ENCODE results near the gene BCL2L1.
A peak's percentile ranks its signal among the peaks of the same experiment; 100 is the strongest.

BCL2L1 gene

DNA sequence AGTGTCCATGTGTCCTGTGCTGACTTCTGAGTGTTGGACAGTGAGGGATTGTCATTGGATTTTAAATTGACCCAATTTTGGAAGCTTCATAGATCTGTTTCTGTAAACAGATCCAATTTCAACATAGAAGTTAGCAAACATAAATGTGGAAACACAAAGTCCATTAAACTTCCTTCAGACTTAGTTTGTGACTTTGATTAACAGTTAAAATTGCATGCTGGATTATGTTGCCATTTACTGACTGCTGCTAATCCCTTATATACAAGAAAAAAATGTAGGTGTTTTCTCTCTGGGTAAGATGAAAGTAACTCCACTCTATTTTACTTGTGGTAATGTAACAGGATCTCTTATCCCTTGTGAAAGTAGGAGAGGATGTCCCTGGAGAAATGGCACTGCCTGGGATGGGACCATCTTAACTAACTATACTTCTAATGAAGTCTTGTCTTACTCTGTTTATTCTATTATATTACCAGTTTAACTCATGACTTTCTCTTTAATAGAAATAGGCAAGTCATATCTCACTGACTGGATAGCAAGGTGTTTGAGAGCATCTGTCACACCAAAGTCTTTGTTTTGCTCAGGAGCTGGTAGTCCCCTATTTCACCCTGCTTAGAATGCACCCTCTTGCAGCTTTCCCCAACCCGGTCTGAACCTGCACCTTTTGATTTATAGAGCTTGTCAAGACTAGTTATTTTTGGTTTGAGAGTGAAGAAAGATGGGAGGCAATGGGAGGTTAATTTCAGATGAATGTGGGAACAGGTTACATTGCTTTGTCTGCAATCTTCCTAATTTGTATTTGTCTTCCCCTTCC lies 23.6 kb upstream of the BCL2L1 start:
- no peak for DNase-seq (ENCODE audit: low read depth)
- TF ChIP-seq, protein P1, sequence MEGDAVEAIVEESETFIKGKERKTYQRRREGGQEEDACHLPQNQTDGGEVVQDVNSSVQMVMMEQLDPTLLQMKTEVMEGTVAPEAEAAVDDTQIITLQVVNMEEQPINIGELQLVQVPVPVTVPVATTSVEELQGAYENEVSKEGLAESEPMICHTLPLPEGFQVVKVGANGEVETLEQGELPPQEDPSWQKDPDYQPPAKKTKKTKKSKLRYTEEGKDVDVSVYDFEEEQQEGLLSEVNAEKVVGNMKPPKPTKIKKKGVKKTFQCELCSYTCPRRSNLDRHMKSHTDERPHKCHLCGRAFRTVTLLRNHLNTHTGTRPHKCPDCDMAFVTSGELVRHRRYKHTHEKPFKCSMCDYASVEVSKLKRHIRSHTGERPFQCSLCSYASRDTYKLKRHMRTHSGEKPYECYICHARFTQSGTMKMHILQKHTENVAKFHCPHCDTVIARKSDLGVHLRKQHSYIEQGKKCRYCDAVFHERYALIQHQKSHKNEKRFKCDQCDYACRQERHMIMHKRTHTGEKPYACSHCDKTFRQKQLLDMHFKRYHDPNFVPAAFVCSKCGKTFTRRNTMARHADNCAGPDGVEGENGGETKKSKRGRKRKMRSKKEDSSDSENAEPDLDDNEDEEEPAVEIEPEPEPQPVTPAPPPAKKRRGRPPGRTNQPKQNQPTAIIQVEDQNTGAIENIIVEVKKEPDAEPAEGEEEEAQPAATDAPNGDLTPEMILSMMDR (conservative IDR thresholded peaks at IDR 0.05; ENCODE audit: low read length): no peak
- no peak overlapping the region for H3K4me3 ChIP-seq (ENCODE audit: low read length)

DNA sequence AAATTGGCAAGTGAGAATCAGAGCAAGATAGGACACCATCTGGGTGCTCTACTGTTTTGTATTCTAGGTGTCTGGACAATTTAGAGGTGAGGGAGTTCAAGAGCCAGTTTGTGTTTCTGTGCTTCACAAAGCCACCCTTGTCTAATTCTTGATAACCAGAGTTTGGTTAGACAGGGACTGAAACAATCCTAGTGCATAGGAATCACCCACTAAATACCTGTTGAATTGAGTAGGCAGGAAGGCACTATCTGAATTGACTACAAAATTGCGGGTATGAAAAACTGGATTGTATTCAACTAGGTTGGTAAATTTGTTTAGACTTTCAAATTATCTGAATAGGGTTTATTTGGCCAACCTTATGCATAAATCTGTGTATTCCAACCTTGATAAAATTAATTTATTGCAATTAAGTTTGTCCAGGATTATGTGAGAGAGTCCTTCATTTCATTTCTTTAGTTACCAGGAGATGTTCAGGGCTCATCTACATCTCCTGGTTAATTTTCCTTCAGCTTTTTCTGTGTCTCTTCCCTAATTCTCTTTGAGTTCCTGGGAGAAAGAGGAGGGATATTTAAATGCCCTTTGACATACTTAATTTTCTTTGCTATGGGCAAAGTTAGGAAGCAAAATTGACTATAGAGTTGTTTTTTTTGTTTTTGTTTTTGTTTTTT lies 18.1 kb upstream of the BCL2L1 start:
- no peak for DNase-seq (ENCODE audit: low read depth)
- TF ChIP-seq, protein P1 (conservative IDR thresholded peaks at IDR 0.05; ENCODE audit: low read length): no peak
- peak overlapping the region; percentile 95 for H3K4me3 ChIP-seq (ENCODE audit: low read length)

DNA sequence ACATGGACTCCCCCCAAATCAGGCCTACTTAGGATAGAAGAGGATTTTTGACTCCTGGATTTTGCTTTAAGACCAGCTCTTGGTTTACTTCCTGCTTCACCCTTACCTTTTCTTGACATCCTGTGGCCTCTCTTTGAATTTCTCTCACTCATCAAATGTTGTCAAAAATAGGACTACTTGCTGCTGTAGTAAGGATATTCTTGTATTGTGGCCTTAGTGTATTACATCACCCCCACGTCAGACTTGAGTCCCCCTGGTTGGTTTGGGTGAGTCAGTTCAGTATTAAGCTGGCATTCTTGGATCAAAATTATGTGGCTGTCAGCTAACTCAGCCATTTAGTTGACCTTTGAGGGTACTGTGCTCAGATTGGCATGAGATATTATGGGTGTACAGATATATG lies 17.5 kb upstream of the BCL2L1 start:
- TF ChIP-seq, protein P1 (conservative IDR thresholded peaks at IDR 0.05; ENCODE audit: low read length): no peak
- peak overlapping the region; percentile 95 for H3K4me3 ChIP-seq (ENCODE audit: low read length)
- DNase-seq (ENCODE audit: low read depth): peak; percentile 54

DNA sequence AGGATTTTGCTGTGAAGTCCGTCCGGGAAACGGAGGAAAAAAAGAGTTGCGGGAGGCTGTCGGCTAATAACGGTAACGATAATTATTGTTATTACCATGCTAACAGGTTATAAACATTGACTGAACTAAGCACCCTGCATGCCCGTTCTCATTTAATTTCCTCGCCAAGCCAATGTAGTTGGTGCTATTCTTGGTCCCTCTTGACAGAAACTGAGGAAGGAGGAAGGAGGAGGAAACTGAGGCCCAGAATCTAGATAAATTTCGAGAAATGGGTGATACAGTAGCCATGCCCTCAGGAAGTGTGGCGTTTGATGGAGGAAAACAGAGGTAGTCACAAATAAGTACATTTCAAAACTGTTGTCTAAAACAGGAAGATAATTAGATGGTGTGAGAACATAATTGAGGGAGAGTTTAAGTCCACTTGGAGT lies 16.9 kb upstream of the BCL2L1 start:
- H3K4me3 ChIP-seq (ENCODE audit: low read length): peak overlapping the region; percentile 95
- no peak for DNase-seq (ENCODE audit: low read depth)
- TF ChIP-seq, protein P1 (conservative IDR thresholded peaks at IDR 0.05; ENCODE audit: low read length): no peak

DNA sequence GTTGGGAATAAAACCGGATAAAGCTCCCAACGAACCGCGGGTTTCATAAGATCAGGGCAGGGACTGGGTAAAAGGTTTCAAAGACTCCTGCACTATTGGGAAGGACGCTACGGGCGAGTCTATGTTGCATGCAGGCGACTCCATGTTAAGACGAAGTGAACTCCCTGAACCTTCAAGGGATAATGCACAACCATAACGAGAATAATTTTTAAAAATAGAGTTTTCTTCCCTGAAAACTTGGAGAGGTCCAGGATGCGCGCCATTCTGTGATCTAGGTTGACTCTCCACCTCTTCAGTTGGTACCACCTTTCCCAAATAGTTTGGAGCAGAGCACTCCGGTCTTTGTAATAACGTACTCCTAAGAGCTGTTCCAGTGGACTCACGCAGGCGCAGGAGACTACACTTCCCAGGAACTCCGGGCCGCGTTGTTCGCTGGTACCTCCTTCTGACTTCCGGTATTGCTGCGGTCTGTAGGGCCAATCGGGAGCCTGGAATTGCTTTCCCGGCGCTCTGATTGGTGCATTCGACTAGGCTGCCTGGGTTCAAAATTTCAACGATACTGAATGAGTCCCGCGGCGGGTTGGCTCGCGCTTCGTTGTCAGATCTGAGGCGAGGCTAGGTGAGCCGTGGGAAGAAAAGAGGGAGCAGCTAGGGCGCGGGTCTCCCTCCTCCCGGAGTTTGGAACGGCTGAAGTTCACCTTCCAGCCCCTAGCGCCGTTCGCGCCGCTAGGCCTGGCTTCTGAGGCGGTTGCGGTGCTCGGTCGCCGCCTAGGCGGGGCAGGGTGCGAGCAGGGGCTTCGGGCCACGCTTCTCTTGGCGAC lies 16.3 kb upstream of the BCL2L1 start, which contains the start of gene TPX2:
Gene TPX2 (plus strand): TSS at position 562 of the 821 bp plus-strand sequence. CDS start 18,187 bp downstream, outside the sequence.
- peak; percentile 96 for DNase-seq (ENCODE audit: low read depth)
- TF ChIP-seq, protein P1 (conservative IDR thresholded peaks at IDR 0.05; ENCODE audit: low read length): 0 out of 2 replicates have a peak, but pooled peaks have one; percentile 5
- H3K4me3 ChIP-seq (ENCODE audit: low read length): peak within 1 kb of the TSS; percentile 95

DNA sequence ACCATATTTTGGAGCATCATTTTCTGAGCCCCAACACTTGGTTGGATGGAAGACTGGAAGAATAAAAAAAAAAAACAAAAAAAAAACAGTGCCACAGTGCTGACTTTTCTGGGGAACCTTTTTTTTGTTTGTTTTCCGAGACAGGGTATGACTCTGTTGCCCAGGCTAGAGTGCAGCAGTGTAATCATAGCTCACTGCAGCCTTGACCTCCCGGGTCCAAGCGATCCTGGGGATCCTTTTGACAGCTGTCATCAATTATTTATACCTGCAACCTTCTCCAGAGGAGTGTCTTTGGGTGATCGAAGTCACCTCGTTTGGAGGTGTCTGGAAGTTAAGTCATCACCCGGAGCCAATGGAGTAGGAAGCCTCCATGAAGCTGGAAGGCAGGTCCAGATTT lies 8.7 kb upstream of the BCL2L1 start:
- DNase-seq (ENCODE audit: low read depth): no peak
- H3K4me3 ChIP-seq (ENCODE audit: low read length): no peak overlapping the region
- TF ChIP-seq, protein P1 (conservative IDR thresholded peaks at IDR 0.05; ENCODE audit: low read length): no peak

All from AG10803 (cell line).